IPS DF 6.9 (cell line): ENCODE data around the gene FCN1.

ENCODE experiments used
- DNase-seq: peaks from one replicate; pipeline ENCODE4 v3.0.0-alpha.2; 2013; ENCODE audit warnings: low read depth, low spot score
- H3K27ac ChIP-seq: one replicate; pipeline ENCODE4 v1.5.1; 2013; ENCODE audit warnings: low read length, control low read depth
- H3K27me3 ChIP-seq: 2 replicates; pipeline ENCODE4 v1.6.1; 2013; ENCODE audit warnings: mild to moderate bottlenecking, low read length; ENCODE audit not compliant: control insufficient read depth, insufficient read depth
- H3K36me3 ChIP-seq: 2 replicates; pipeline ENCODE4 v1.6.1; 2013; ENCODE audit warnings: low read length; ENCODE audit not compliant: control insufficient read depth, insufficient read depth
- H3K4me1 ChIP-seq: 2 replicates; pipeline ENCODE4 v1.6.1; 2013; ENCODE audit warnings: low read length; ENCODE audit not compliant: control insufficient read depth, insufficient read depth
- H3K4me3 ChIP-seq: 2 replicates; pipeline ENCODE4 v1.5.1; 2013; ENCODE audit warnings: mild to moderate bottlenecking, low read length
- H3K9me3 ChIP-seq: 2 replicates; pipeline ENCODE4 v1.6.1; 2013; ENCODE audit warnings: low read length, inconsistent platforms; ENCODE audit not compliant: control insufficient read depth, insufficient read depth
- WGBS: extraction: QIAGEN DNeasy Blood & Tissue Kit; methylation state at CpG from one replicate; pipeline ENCODE4 v1.1.7; 2013; ENCODE audit warnings: mixed read lengths, missing lambda C conversion rate; ENCODE audit not compliant: insufficient read length, insufficient coverage; 5-methylcytosine and 5-hydroxymethylcytosine counted together

Gene FCN1

DNA sequence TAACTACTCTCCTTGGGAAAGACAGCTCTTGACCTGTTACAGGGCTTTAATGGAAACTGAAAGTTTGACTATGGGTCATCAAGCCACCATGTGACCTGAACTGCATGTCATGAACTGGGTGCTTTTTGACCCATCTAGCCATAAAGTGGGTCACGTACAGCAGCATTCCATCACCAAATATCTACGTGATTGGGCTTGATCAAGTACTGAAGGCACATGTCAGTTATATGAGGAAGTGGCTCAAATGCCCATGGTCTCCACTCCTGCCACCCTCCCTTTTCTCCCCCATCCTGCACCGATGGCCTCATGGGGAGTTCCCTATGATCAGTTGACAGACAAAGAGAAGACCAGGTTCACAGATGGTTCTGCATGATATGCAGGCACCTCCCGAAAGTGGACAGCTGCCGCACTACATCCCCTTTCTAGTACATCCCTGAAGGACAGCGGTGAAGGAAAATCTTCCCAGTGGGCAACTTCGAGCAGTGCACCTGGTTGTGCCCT lies 7.3 kb upstream of the FCN1 start:
- H3K36me3 ChIP-seq, result no peaks in the 10 kb centered on the region
- no peak overlapping the region for H3K27ac ChIP-seq
- no CpG with 5 or more reads among the region's 7 CpGs for WGBS
- no peaks in the 10 kb centered on the region for H3K9me3 ChIP-seq
- H3K4me1 ChIP-seq, result no peaks in the 10 kb centered on the region
- DNase-seq, result no peak
- no peak overlapping the region for H3K4me3 ChIP-seq
- H3K27me3 ChIP-seq, result no peaks in the 10 kb centered on the region

DNA sequence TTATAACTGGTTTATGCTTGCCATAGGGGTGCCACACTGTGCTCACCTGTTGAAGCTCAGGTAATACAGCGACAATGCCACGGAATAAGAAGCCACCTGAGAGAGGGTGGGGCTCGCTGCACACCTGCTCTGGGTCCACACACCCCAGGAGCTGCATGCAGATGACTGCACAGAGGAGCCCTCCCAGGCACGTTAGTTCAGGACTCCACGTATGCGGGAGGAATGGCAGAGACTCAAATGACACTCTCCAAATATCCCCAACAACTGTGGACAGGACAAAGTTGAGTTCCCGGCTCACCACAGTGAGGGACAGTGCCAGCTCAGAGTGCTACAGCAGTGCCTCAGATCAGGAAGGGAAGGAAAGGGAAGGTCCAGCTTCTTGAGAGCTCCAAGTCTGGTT lies 5.8 kb upstream of the FCN1 start:
- no CpG with 5 or more reads among the region's 7 CpGs for WGBS
- H3K27me3 ChIP-seq, result no peaks in the 10 kb centered on the region
- H3K4me3 ChIP-seq, result no peak overlapping the region
- no peak overlapping the region for H3K27ac ChIP-seq
- H3K9me3 ChIP-seq, result no peaks in the 10 kb centered on the region
- no peak for DNase-seq
- H3K36me3 ChIP-seq, result no peaks in the 10 kb centered on the region
- H3K4me1 ChIP-seq, result no peaks in the 10 kb centered on the region

DNA sequence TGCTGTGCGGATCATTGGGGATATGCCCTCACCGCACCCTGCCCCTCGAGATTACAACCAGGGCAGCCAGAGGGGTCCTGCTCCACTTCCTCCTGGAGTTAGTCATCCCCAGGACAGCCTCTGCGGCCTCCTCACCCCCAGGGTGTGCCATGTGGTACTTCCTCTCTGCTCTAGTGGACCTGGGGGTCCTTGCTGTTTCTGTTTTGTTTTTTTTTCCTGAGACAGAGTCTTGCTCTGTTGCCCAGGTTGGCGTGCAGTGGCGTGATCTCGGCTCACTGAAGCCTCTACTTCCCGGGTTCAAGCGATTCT lies 5.2 kb upstream of the FCN1 start:
- Histone ChIP-seq H3K9me3 (no peaks in the 10 kb centered on the region), H3K27ac (no peak overlapping the region), H3K27me3 (no peaks in the 10 kb centered on the region)

DNA sequence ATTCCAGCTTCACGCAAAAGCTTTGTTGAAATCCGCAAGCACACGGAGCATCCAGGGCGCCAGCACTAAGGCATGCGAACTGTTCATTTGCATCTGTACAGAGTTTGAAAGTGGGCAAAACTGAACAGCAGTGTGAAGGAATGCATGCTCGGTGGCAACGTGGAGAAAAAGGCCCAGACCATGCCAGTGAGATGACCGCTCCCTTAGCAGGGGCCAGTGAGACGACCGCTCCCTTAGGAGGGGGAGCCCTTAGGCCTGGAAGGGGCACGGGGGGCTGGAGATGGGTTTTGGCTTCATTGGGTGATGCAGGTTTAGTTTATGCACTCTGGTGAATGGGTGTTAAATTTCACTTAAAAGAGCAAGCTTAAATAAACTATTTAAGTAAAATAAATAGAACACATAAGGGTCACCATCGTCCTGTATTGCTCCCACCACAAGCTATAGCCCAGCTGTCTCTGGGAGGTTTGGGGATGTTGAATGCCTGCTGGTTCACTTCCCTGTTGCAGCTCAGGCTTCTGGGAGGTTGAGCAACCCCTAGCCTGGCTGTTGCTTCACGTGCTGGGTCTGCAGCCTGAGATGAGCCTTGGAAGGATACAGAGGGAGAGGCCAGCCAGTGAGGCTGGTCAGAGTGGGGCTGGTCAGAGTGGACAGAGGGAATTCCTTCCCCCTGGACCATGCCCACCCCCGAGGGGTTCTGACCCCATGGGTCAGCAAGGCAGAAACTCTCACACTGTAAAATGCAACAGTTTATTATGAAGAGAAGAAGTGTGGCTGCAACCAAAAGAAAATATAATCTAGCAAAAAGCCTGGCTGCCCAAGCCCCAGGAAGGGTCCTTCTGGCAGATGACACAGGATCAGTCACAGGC lies 4.6 kb upstream of the FCN1 start:
- no peaks in the 10 kb centered on the region for H3K36me3 ChIP-seq
- WGBS, result no CpG with 5 or more reads among the region's 14 CpGs
- H3K27ac ChIP-seq, result no peak overlapping the region
- no peaks in the 10 kb centered on the region for H3K27me3 ChIP-seq
- H3K4me1 ChIP-seq, result no peaks in the 10 kb centered on the region
- H3K4me3 ChIP-seq, result no peak overlapping the region
- H3K9me3 ChIP-seq, result no peaks in the 10 kb centered on the region
- no peak for DNase-seq

More for the DNA sequence above, 5.2 kb upstream of the FCN1 start:
- Histone ChIP-seq H3K36me3 (no peaks in the 10 kb centered on the region), H3K4me3 (no peak overlapping the region), H3K4me1 (no peaks in the 10 kb centered on the region)
- no CpG with 5 or more reads among the region's 9 CpGs for WGBS
- DNase-seq, result no peak

DNA sequence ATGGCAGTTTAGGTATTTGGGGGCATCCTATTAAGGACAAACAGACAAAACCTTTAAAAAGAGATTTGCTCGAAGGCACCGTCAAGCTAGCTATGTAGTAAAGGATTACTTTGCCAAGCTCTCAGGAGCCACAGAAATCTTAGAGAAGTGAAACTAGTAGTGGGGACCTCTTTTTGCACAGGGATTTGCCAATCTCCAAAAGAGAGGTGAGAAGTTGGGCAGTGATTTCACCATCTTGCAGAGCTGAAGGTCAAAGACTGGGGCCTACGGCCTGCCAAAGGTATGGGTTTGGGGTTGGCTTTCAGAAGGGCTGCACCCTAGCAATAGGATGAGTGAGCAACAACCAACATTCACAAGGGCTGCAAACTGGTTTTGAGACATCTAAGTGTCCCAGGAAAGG lies 1.6 kb upstream of the FCN1 start:
- no peaks in the 10 kb centered on the region for H3K36me3 ChIP-seq
- no peaks in the 10 kb centered on the region for H3K9me3 ChIP-seq
- H3K4me1 ChIP-seq, result no peaks in the 10 kb centered on the region
- H3K27ac ChIP-seq, result no peak overlapping the region
- H3K4me3 ChIP-seq, result no peak overlapping the region
- no peak for DNase-seq
- no peaks in the 10 kb centered on the region for H3K27me3 ChIP-seq
- no CpG with 5 or more reads among the region's 3 CpGs for whole genome bisulfite sequencing

DNA sequence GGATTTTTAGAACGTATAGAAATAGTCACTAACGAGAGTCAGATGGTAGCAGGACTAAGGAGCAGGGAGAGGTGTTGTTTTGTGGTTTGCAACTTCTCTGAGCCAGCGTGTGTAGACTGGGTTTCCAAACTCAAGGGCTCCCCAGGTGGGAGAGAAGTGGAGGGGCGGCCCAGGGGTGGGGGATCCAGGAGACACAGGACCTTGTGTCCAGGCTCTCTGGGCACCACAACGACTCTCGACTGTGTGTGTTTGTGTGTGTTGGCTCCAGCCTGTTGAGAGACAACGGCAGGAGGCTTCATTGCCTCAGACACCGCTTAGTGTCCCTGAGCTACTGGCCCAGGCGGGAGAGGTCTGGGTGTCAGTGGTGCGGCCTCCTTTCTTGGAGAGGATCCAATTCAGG lies 934 bp upstream of the FCN1 start:
- Histone ChIP-seq H3K36me3 (no peaks in the 10 kb centered on the region), H3K4me1 (no peaks in the 10 kb centered on the region), H3K9me3 (no peaks in the 10 kb centered on the region), H3K27me3 (no peaks in the 10 kb centered on the region), H3K4me3 (no peak overlapping the region), H3K27ac (no peak overlapping the region)
- DNase-seq, result no peak
- no CpG with 5 or more reads among the region's 10 CpGs for WGBS

DNA sequence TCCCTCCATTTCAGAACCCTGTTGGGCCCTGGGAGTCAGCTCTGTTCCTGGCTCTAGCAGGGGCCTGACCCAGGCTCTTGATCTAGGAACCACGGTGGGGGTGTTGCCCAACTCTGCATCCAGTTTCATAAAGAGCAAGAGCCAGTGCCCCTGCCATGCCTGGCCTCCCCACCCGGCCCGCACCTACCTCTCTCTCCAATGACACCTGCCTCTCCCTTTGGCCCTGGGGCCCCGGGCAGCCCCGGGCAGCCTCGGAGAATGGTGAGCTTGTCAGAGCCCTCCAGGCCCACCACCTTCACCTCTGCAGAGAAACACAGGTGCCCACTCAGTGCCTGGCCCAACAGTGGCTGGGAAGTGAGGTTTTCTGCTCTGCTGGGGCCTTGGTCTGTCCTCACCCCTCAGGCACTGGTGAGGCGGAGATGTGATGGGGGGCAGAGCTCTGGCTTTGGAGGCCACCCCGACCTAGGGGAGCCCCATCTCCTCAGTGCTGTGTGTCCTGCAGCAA lies 1.5 kb downstream of the FCN1 start:
- no peaks in the 10 kb centered on the region for H3K4me1 ChIP-seq
- no CpG with 5 or more reads among the region's 8 CpGs for WGBS
- DNase-seq, result no peak
- no peak overlapping the region for H3K4me3 ChIP-seq
- no peaks in the 10 kb centered on the region for H3K36me3 ChIP-seq
- H3K27me3 ChIP-seq, result no peaks in the 10 kb centered on the region
- no peaks in the 10 kb centered on the region for H3K9me3 ChIP-seq
- no peak overlapping the region for H3K27ac ChIP-seq

DNA sequence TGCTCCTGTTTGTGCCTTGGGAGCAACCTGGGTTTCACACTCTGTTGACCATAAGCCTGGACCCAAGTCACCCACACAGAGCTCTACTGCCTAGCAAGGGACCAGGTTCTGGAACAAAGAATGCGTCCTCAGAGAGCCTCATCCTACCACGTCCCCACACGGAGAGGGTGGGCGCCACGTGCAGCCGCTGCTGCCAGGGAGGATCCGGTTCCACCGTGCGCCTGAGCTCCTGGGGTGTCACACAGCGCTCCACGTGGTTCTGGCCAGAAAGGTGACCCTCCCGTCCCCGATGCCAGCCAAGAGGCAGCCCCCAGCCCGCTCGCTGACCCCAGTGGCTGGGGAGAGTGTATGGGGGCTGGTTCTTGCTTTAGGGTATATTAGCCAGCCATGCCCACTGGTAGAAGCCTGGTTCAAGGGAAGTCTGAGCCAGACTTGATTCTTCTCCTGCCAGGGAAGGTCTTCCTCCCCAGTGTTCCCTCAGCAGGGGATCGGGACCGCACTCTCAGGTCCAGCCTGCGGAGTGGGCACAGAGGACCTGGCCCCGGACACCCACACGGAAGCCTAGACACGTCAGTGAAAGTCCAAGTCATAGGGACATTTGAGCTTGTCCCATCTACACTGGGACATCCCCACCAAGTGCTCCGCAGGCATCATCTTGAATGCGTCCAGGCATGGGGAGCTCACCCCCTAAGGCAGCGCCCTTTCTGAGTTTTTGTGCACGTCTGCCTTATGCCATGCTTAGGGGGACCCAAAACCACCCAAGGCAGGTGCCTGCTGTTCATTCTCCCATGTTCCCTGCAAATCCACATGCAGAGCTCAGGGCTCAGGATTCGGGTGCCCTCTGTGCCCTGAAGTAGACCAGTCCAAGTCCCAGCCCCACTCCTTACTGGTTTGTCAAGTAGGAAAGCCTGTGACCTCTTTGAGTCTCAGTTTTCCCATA lies 2.4 kb downstream of the FCN1 start:
- no peak for DNase-seq
- no CpG with 5 or more reads among the region's 26 CpGs for WGBS
- Histone ChIP-seq H3K4me1 (no peaks in the 10 kb centered on the region), H3K4me3 (no peak overlapping the region), H3K27me3 (no peaks in the 10 kb centered on the region), H3K9me3 (no peaks in the 10 kb centered on the region), H3K36me3 (no peaks in the 10 kb centered on the region), H3K27ac (no peak overlapping the region)

DNA sequence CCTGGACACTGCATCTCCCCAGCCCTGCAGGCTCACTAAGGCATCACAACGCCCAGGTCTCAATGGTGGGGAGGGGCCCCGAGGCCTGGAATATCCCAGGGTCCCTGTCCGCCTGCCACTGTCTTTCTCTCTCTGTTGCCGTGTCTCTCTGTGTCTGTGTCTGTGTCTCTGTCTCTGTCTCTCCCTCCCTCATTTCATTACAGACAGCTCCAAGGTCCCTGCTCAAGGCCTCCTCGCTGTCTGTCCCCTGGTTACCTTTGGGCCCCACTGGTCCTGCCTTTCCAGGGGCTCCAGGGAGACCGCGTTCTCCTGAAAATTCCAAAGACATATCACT lies 3.2 kb downstream of the FCN1 start:
- Histone ChIP-seq H3K27ac (no peak overlapping the region), H3K27me3 (no peaks in the 10 kb centered on the region), H3K4me1 (no peaks in the 10 kb centered on the region), H3K36me3 (no peaks in the 10 kb centered on the region), H3K4me3 (no peak overlapping the region), H3K9me3 (no peaks in the 10 kb centered on the region)
- no peak for DNase-seq
- WGBS, result no CpG with 5 or more reads among the region's 7 CpGs

DNA sequence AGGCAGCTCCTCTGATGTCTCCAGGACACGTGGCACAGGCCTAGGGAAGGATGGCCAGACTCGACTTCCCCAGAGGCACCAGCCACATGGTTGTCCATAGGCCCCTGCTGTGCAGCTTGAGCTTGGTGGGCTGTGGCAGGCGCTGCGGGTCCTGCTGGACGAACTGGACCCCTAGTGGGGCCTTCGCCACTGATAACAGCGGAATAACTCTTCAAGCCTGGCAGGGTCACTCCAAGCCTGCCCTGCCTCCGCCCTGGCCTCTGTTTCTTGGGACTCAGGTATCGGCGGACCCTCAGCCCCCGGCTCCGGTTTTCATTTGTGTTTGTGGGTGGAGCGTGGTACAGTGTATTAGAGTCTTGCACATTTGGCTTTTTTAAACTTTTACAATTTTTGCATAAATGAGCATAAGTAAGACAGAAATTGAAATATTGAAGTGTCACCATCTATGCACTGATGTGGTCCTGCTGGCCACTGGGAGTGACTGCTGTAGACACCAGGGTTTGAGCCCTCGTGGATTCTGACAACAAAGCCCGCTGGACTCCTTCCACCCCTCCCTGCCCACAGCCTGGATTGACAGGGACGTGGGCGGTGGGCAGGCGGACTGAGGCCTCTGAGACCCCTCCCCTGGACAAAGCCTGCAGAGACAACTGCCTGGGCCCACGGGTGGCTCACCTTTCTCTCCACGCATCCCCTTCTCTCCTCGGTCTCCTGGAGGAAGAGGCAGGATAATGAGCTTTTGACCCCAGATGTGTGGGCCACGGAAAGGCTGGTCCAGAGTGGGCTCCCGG lies 3.8 kb downstream of the FCN1 start:
- H3K4me3 ChIP-seq, result no peak overlapping the region
- no peaks in the 10 kb centered on the region for H3K36me3 ChIP-seq
- H3K27ac ChIP-seq, result no peak overlapping the region
- DNase-seq, result no peak
- H3K4me1 ChIP-seq, result no peaks in the 10 kb centered on the region
- no CpG with 5 or more reads among the region's 23 CpGs for WGBS
- H3K9me3 ChIP-seq, result no peaks in the 10 kb centered on the region
- no peaks in the 10 kb centered on the region for H3K27me3 ChIP-seq
